ENCODE measurements around the gene PRPF39.
A peak's percentile ranks its signal among the peaks of the same experiment; 100 is the strongest.

PRPF39 gene

GRCh38 chr14:45096218-45096617 is 12.3 kb downstream of the PRPF39 start:
- CTCF ChIA-PET: interaction anchor here (0.7 kb wide), 1 partner anchor 596 kb away, joined by 4 read pairs; no protein-coding TSS in a partner anchor
- Mint-ChIP-seq H3K4me3 (no peak overlapping the region), H3K9me3 (no peaks in the 10 kb centered on the region), H3K36me3 (peaks cover 47% of the 10 kb centered on the region), H3K4me1 (no peaks in the 10 kb centered on the region), H3K27me3 (no peaks in the 10 kb centered on the region), H3K27ac (no peak overlapping the region)
- no peak for DNase-seq

- DNase-seq: no peak
- H3K27ac Mint-ChIP-seq: no peak overlapping the region
- no peaks in the 10 kb centered on the region for H3K27me3 Mint-ChIP-seq
- H3K9me3 Mint-ChIP-seq: no peaks in the 10 kb centered on the region
- no peaks in the 10 kb centered on the region for H3K4me1 Mint-ChIP-seq
- CTCF ChIA-PET: no interaction called here
- H3K36me3 Mint-ChIP-seq: peaks cover 36% of the 10 kb centered on the region
- no peak overlapping the region for H3K4me3 Mint-ChIP-seq
Observed at GRCh38 chr14:45103806-45104205, 19.9 kb downstream of the PRPF39 start.

DNA sequence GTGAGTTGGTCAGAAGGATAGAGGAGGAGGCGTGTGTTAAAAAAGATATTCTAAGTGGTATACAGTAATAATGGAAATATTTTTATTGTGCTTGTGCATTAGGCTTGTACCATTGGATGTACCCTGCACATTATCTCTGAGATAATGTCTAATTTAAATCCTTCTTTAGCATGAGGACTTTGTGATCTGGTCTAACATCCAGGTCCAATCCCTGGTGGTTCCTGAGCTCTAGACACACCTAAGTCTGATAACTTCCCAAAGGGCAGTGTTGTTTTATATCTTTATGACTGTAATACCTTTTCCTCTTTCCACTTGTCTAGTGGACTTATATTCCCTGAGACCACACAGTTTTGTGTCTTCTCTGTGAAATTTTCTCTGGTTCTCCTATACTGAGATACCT is 20.6 kb downstream of the PRPF39 start:
- no peaks in the 10 kb centered on the region for H3K4me1 Mint-ChIP-seq
- no peaks in the 10 kb centered on the region for H3K9me3 Mint-ChIP-seq
- H3K27ac Mint-ChIP-seq: no peak overlapping the region

DNA sequence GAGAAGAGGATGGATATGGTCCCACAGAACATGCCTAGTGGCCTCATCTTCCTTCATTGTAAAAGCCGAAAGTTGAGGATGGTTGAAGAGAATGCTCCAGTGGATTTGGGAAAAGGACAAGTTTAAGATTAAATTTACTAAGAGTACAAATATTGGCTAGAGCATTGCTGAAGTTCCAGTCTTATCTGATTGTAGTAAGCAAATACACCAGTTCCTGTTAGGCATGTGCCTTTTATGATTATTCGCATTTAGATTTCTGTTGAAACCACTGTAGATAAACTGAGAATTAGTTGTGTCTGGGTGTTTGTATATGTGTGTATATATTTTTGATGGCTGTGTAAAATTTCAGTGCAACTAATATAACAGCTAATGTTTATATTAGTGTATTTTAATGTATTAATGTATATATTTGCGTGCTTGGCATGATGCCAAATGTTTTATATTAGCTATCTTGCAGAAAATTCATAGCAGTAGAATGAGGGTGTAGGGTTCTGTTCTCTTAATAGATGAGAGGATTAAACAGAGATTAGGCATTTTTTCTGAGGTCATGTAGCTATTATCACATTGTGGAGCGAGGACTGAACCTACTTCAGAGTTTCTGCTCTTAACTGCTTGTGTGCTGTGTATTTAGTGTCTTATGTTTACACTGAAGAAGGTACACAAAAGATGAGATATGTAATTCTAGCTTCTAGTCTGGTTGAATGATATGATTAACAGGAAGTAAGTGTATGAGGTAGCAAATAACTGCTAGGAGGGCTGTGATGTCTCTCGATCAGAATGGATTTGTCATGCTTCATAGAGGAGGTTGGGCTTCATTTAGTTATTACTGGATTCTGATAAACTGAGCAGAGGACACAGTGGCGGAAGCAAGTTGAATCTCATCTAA is 29.2 kb downstream of the PRPF39 start:
- Mint-ChIP-seq H3K4me1 (peaks cover 7% of the 10 kb centered on the region), H3K9me3 (no peaks in the 10 kb centered on the region), H3K4me3 (no peak overlapping the region), H3K27ac (peak overlapping the region; percentile 46), H3K27me3 (no peaks in the 10 kb centered on the region), H3K36me3 (peaks cover 40% of the 10 kb centered on the region)
- CTCF ChIA-PET: interaction anchor here (0.6 kb wide), 1 partner anchor 646 kb away, joined by 3 read pairs; no protein-coding TSS in a partner anchor
- no peak for DNase-seq

More for the DNA sequence above, 20.6 kb downstream of the PRPF39 start:
- Mint-ChIP-seq H3K27me3 (no peaks in the 10 kb centered on the region), H3K36me3 (peaks cover 36% of the 10 kb centered on the region), H3K4me3 (no peak overlapping the region)
- DNase-seq: no peak
- CTCF ChIA-PET: no interaction called here

- Mint-ChIP-seq H3K9me3 (no peaks in the 10 kb centered on the region), H3K4me1 (peaks cover 7% of the 10 kb centered on the region), H3K36me3 (peaks cover 41% of the 10 kb centered on the region), H3K4me3 (no peak overlapping the region), H3K27me3 (no peaks in the 10 kb centered on the region), H3K27ac (no peak overlapping the region)
- CTCF ChIA-PET: no interaction called here
- DNase-seq: no peak
Observed at GRCh38 chr14:45114327-45114726, 30.4 kb downstream of the PRPF39 start.

GRCh38 chr14:45118594-45118993 is 34.7 kb downstream of the PRPF39 start:
- no peak for DNase-seq
- Mint-ChIP-seq H3K27ac (no peak overlapping the region), H3K36me3 (peaks cover 45% of the 10 kb centered on the region), H3K4me1 (peaks cover 2% of the 10 kb centered on the region), H3K4me3 (no peak overlapping the region), H3K9me3 (no peaks in the 10 kb centered on the region), H3K27me3 (no peaks in the 10 kb centered on the region)
- CTCF ChIA-PET: no interaction called here

- no peaks in the 10 kb centered on the region for H3K4me1 Mint-ChIP-seq
- CTCF ChIA-PET: no interaction called here
- peaks cover 50% of the 10 kb centered on the region for H3K36me3 Mint-ChIP-seq
- no peaks in the 10 kb centered on the region for H3K9me3 Mint-ChIP-seq
- H3K27ac Mint-ChIP-seq: no peak overlapping the region
- H3K27me3 Mint-ChIP-seq: no peaks in the 10 kb centered on the region
- no peak for DNase-seq
- no peak overlapping the region for H3K4me3 Mint-ChIP-seq
Observed at GRCh38 chr14:45120096-45120495, 36.2 kb downstream of the PRPF39 start.

DNA sequence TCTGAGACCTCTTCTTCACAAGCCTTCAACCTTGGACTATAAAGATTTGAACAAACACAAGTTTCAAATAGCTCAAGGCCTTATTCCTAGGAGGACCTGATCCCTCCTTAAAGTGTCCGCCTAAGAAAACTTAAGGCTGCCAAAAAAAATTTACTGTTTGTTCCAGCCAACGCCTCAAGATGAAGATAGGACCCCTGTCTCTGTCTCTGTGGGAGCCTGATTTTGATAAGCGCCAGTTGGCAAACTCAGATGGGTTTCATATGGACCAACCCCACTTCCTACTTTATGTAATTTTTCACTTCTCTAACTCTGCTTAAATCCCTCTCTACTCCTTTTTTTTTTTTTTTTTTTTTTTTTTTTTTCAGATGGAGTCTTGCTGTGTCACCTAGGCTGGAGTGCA is 39.4 kb downstream of the PRPF39 start:
- Mint-ChIP-seq H3K36me3 (peaks cover 44% of the 10 kb centered on the region), H3K4me3 (no peak overlapping the region), H3K4me1 (peaks cover 4% of the 10 kb centered on the region), H3K9me3 (no peaks in the 10 kb centered on the region), H3K27ac (no peak overlapping the region), H3K27me3 (no peaks in the 10 kb centered on the region)
- CTCF ChIA-PET: interaction anchor here (1.3 kb wide), 1 partner anchor 11 kb away, joined by 3 read pairs; the partner anchor contains the start of gene FKBP3
- DNase-seq: no peak

DNA sequence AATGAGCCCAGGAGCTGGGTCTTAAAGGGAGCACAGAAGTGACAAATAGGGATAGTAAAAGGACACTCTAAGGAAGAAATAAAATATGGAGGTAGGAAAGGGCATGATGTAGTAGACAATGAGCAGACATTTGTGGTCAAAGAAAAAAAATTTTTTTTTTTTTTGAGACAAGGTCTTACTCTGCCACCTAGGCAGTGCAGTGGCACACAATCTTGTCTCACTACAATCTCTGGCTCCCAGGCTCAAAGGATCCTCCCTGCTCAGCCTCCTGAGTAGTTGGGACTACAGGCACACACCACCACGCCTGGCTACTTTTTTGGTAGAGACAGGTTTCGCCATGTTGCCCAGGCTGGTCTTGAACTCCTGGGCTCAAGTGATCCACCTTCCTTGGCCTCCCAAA is 41.8 kb downstream of the PRPF39 start:
- CTCF ChIA-PET: interaction anchor here (0.7 kb wide), 1 partner anchor 190 kb away, joined by 3 read pairs; no protein-coding TSS in a partner anchor
- Mint-ChIP-seq H3K36me3 (peaks cover 32% of the 10 kb centered on the region), H3K4me1 (peaks cover 5% of the 10 kb centered on the region), H3K4me3 (no peak overlapping the region), H3K27me3 (no peaks in the 10 kb centered on the region), H3K27ac (no peak overlapping the region), H3K9me3 (no peaks in the 10 kb centered on the region)
- DNase-seq: no peak

GRCh38 chr14:45128963-45129629 is 45.2 kb downstream of the PRPF39 start:
- H3K27me3 Mint-ChIP-seq: no peaks in the 10 kb centered on the region
- no peak overlapping the region for H3K27ac Mint-ChIP-seq
- CTCF ChIA-PET: interaction anchor here (1.3 kb wide), 3 partner anchors 12 to 139 kb away, joined by 3 to 5 read pairs (median 3); no protein-coding TSS in a partner anchor
- no peak overlapping the region for H3K4me3 Mint-ChIP-seq
- no peak for DNase-seq
- H3K9me3 Mint-ChIP-seq: no peaks in the 10 kb centered on the region
- peaks cover 22% of the 10 kb centered on the region for H3K36me3 Mint-ChIP-seq
- H3K4me1 Mint-ChIP-seq: peaks cover 24% of the 10 kb centered on the region

DNA sequence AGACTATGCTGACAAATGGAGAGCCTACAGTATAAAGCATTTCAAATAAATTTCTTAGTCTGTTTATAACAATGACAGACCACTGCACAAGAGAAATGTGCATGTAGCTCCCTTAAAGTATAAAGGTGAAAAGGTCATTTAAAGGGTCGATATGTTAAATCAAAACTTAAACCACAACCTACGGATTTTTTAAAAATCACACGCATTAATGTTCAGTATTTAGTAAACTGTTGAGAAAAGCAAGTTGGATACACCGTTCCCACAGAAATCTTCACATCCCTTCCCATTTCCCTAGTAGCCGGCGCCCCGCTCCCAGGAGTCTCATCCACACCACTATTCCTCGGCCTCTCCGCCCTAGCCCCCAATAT is 49.8 kb downstream of the PRPF39 start:
- H3K36me3 Mint-ChIP-seq: peaks cover 6% of the 10 kb centered on the region
- H3K27me3 Mint-ChIP-seq: no peaks in the 10 kb centered on the region
- peak overlapping the region; percentile 90 for H3K4me3 Mint-ChIP-seq
- DNase-seq: no peak
- no peaks in the 10 kb centered on the region for H3K9me3 Mint-ChIP-seq
- peak overlapping the region; percentile 100 for H3K27ac Mint-ChIP-seq
- H3K4me1 Mint-ChIP-seq: peaks cover 43% of the 10 kb centered on the region
- CTCF ChIA-PET: interaction anchor here (0.9 to 1.9 kb wide), 3 partner anchors 11 to 135 kb away, joined by 3 to 4 read pairs (median 3); no protein-coding TSS in a partner anchor

GRCh38 chr14:45134051-45134958 is 50.4 kb downstream of the PRPF39 start, which contains the start of gene FKBP3:
FKBP3 (minus strand) TSS chr14:45134481; CDS start chr14:45134456, 25 bp downstream.
- peak within 1 kb of the TSS; percentile 100 for H3K27ac Mint-ChIP-seq
- no peaks in the 10 kb centered on the region for H3K27me3 Mint-ChIP-seq
- H3K4me3 Mint-ChIP-seq: peak within 1 kb of the TSS; percentile 90
- H3K9me3 Mint-ChIP-seq: no peaks in the 10 kb centered on the region
- peaks cover 10% of the 10 kb centered on the region for H3K36me3 Mint-ChIP-seq
- peak; percentile 96 for DNase-seq
- H3K4me1 Mint-ChIP-seq: peaks cover 49% of the 10 kb centered on the region
- CTCF ChIA-PET: interaction anchor here (0.9 to 1.9 kb wide), 4 partner anchors 12 to 172 kb away, joined by 3 to 4 read pairs (median 3); no protein-coding TSS in a partner anchor

GRCh38 chr14:45135156-45135555 is 51.2 kb downstream of the PRPF39 start:
- Mint-ChIP-seq H3K27me3 (no peaks in the 10 kb centered on the region), H3K4me1 (peaks cover 52% of the 10 kb centered on the region), H3K9me3 (no peaks in the 10 kb centered on the region), H3K27ac (peak overlapping the region; percentile 100), H3K36me3 (peaks cover 11% of the 10 kb centered on the region), H3K4me3 (peak overlapping the region; percentile 90)
- DNase-seq: no peak
- CTCF ChIA-PET: interaction anchor here (0.9 to 2.2 kb wide), 3 partner anchors 117 to 173 kb away, joined by 3 to 7 read pairs (median 4); partner anchors contain the start of gene MIS18BP1

Measured in activated naive CD4-positive, alpha-beta T cell treated with anti-CD3 and anti-CD28 coated beads, Interleukin-2, amount 10 ng/mL, durations not matched to agents 7 days and 5 days (primary cell).